Uterus (tissue), 2 donors: ENCODE measurements around the gene AOC2.

Source experiments
- POLR2A ChIP-seq, 2 donors: fragments of 450-650 bp; IDR thresholded peaks; one replicate each; pipeline ENCODE4 v1.6.1; 2016; ENCODE audit warnings: antibody characterized with exemption in 2 of 2, mild to moderate bottlenecking in 1 of 2, moderate library complexity in 1 of 2
- TF ChIP-seq, protein P1 (sequence below), 4 experiments: fragments of 200-600 bp in 2 of 4; fragments of 450-650 bp in 2 of 4; sonication (generic) in 2 of 4; IDR thresholded peaks; one replicate each; pipeline ENCODE4 v1.5.1; 2016 to 2019; ENCODE audit warnings: antibody characterized with exemption in 4 of 4, mild to moderate bottlenecking in 2 of 4, moderate library complexity in 1 of 4

DNA sequence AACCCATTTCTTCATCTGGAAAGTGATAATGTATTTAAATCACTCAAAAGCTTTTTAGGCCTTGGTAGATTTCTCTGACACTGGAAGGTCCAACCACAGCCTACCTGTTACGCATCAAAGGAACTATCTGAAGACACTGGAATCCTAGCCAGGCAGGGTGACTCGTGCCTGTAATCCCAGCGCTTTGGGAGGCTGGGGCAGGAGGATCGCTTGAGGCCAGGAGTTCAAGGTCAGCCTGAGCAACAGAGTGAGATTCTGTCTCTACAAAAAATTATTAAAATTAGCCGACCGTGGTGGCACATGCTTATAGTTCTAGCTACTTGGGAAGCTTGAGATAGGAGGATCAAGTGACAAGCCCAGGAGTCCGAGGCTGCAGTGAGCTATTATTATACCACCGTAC lies 37.8 kb downstream of the AOC2 start:
- TF ChIP-seq, protein P1, sequence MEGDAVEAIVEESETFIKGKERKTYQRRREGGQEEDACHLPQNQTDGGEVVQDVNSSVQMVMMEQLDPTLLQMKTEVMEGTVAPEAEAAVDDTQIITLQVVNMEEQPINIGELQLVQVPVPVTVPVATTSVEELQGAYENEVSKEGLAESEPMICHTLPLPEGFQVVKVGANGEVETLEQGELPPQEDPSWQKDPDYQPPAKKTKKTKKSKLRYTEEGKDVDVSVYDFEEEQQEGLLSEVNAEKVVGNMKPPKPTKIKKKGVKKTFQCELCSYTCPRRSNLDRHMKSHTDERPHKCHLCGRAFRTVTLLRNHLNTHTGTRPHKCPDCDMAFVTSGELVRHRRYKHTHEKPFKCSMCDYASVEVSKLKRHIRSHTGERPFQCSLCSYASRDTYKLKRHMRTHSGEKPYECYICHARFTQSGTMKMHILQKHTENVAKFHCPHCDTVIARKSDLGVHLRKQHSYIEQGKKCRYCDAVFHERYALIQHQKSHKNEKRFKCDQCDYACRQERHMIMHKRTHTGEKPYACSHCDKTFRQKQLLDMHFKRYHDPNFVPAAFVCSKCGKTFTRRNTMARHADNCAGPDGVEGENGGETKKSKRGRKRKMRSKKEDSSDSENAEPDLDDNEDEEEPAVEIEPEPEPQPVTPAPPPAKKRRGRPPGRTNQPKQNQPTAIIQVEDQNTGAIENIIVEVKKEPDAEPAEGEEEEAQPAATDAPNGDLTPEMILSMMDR (IDR thresholded peaks at IDR 0.05) = no peak
- no peak for TF ChIP-seq POLR2A (IDR thresholded peaks at IDR 0.05)
